Astrocyte (in vitro differentiated cells and primary cell): ENCODE results near the gene TNIK. TPM values are rescaled to one million over a fixed set of nuclear protein-coding genes. Genes with fewer than 3 reads are reported as not detected.

Experiments used
- DNase-seq: peaks from one replicate; pipeline ENCODE4 v3.0.0-alpha.2; 2010; ENCODE audit warnings: low read depth
- FAIRE-seq: peaks from 2 replicates; lab custom pipeline; 2011; peaks lifted over from hg19 to GRCh38; lab: Jason Lieb, UNC
- H2AFZ ChIP-seq: 2 replicates; pipeline ENCODE4 v1.6.0; 2012; ENCODE audit warnings: low read depth, low read length, inconsistent platforms
- H3K27ac ChIP-seq: 2 replicates; pipeline ENCODE4 v1.5.1; 2011; ENCODE audit warnings: low read depth, low read length, inconsistent platforms
- H3K27me3 ChIP-seq: 2 replicates; pipeline ENCODE4 v1.6.0; 2011; ENCODE audit warnings: low read length, inconsistent platforms; ENCODE audit not compliant: insufficient read depth
- H3K36me3 ChIP-seq: 2 replicates; pipeline ENCODE4 v1.5.1; 2011; ENCODE audit warnings: low read length, inconsistent platforms; ENCODE audit not compliant: insufficient read depth
- H3K4me1 ChIP-seq: 2 replicates; pipeline ENCODE4 v1.5.1; 2011; ENCODE audit warnings: low read length, inconsistent platforms; ENCODE audit not compliant: insufficient read depth
- H3K4me2 ChIP-seq: 2 replicates; pipeline ENCODE4 v1.6.0; 2012; ENCODE audit warnings: low read length, inconsistent platforms
- H3K4me3 ChIP-seq: 2 replicates; pipeline ENCODE4 v1.5.1; 2011; ENCODE audit warnings: low read depth, mild to moderate bottlenecking, low read length, inconsistent platforms; ENCODE audit not compliant: insufficient read depth
- H3K79me2 ChIP-seq: 2 replicates; pipeline ENCODE4 v1.6.0; 2012; ENCODE audit warnings: mild to moderate bottlenecking, low read length, inconsistent platforms; ENCODE audit not compliant: insufficient read depth
- H3K9ac ChIP-seq: 2 replicates; pipeline ENCODE4 v1.6.0; 2012; ENCODE audit warnings: mild to moderate bottlenecking, low read length, inconsistent platforms
- H3K9me3 ChIP-seq: 2 replicates; pipeline ENCODE4 v1.5.1; 2012; ENCODE audit warnings: low read depth, mild to moderate bottlenecking, low read length, inconsistent platforms; ENCODE audit not compliant: insufficient read depth
- H4K20me1 ChIP-seq: 2 replicates; pipeline ENCODE4 v1.6.0; 2012; ENCODE audit warnings: low read length, inconsistent platforms; ENCODE audit not compliant: insufficient read depth
- H3K27ac Mint-ChIP-seq: one replicate; pipeline ENCODE4 v1.8.0; 2021; ENCODE audit warnings: mild to moderate bottlenecking, mixed read lengths; ENCODE audit not compliant: unreplicated experiment
- H3K27me3 Mint-ChIP-seq: one replicate; pipeline ENCODE4 v1.8.0; 2021; ENCODE audit warnings: low read depth, mixed read lengths; ENCODE audit not compliant: unreplicated experiment
- H3K36me3 Mint-ChIP-seq: one replicate; pipeline ENCODE4 v1.8.0; 2021; ENCODE audit warnings: low read depth, mixed read lengths; ENCODE audit not compliant: unreplicated experiment
- H3K4me1 Mint-ChIP-seq: one replicate; pipeline ENCODE4 v1.8.0; 2021; ENCODE audit warnings: low read depth, mixed read lengths; ENCODE audit not compliant: unreplicated experiment
- H3K4me3 Mint-ChIP-seq: one replicate; pipeline ENCODE4 v1.8.0; 2021; ENCODE audit warnings: mild to moderate bottlenecking, moderate library complexity, mixed read lengths; ENCODE audit not compliant: unreplicated experiment
- H3K9me3 Mint-ChIP-seq: one replicate; pipeline ENCODE4 v1.8.0; 2021; ENCODE audit warnings: mild to moderate bottlenecking, mixed read lengths; ENCODE audit not compliant: unreplicated experiment
- CTCF ChIP-seq: IDR thresholded peaks from 2 replicates; pipeline ENCODE4 v1.5.1; 2011; ENCODE audit warnings: low read depth, mild to moderate bottlenecking, inconsistent platforms, low read length, moderate library complexity; ENCODE audit not compliant: insufficient read depth
- EZH2 ChIP-seq: IDR thresholded peaks from 2 replicates; pipeline ENCODE4 v1.6.1; 2012; ENCODE audit warnings: mild to moderate bottlenecking, low read length, inconsistent platforms; ENCODE audit not compliant: insufficient read depth
- total RNA-seq: library from RNA; stranded (reverse); gene quantifications from 2 replicates; pipeline ENCODE4 v1.2.1, GENCODE V29; 2021

The TNIK gene
- total RNA-seq, 1 donor from 2014 or later = 70.0 TPM

GRCh38 chr3:171494457-171495109 lies 34.4 kb upstream of the TNIK start:
- H3K27me3 ChIP-seq = no peaks in the 10 kb centered on the region
- Mint-ChIP-seq H3K27me3 (peaks cover 1% of the 10 kb centered on the region), H3K36me3 (no peaks in the 10 kb centered on the region), H3K27ac (no peak overlapping the region), H3K4me3 (no peak overlapping the region), H3K9me3 (peaks cover under 1% of the 10 kb centered on the region), H3K4me1 (no peaks in the 10 kb centered on the region)
- H3K9ac ChIP-seq = no peak overlapping the region
- no peak overlapping the region for H3K4me2 ChIP-seq
- H3K4me3 ChIP-seq = no peak overlapping the region
- no peak overlapping the region for H2AFZ ChIP-seq
- H4K20me1 ChIP-seq = no peaks in the 10 kb centered on the region
- TF ChIP-seq EZH2 = no peak
- TF ChIP-seq CTCF = no peak
- no peaks in the 10 kb centered on the region for H3K36me3 ChIP-seq
- no peaks in the 10 kb centered on the region for H3K9me3 ChIP-seq
- DNase-seq (no peak), FAIRE-seq (no peak)
- H3K79me2 ChIP-seq = no peaks in the 10 kb centered on the region
- no peak overlapping the region for H3K27ac ChIP-seq
- no peaks in the 10 kb centered on the region for H3K4me1 ChIP-seq

- H3K27ac Mint-ChIP-seq = no peak overlapping the region
- no peak for TF ChIP-seq CTCF
- TF ChIP-seq EZH2 = no peak
- H3K4me1 Mint-ChIP-seq = no peaks in the 10 kb centered on the region
- no peak overlapping the region for H2AFZ ChIP-seq
- no peaks in the 10 kb centered on the region for H3K27me3 ChIP-seq
- no peak overlapping the region for H3K9ac ChIP-seq
- no peaks in the 10 kb centered on the region for H3K9me3 ChIP-seq
- no peak overlapping the region for H3K4me3 Mint-ChIP-seq
- no peak for DNase-seq
- H3K4me3 ChIP-seq = no peak overlapping the region
- FAIRE-seq = no peak
- no peak overlapping the region for H3K27ac ChIP-seq
- H3K4me1 ChIP-seq = no peaks in the 10 kb centered on the region
- H3K27me3 Mint-ChIP-seq = peaks cover 1% of the 10 kb centered on the region
- no peaks in the 10 kb centered on the region for H4K20me1 ChIP-seq
- H3K9me3 Mint-ChIP-seq = no peaks in the 10 kb centered on the region
- H3K36me3 Mint-ChIP-seq = no peaks in the 10 kb centered on the region
- H3K4me2 ChIP-seq = no peak overlapping the region
- H3K79me2 ChIP-seq = no peaks in the 10 kb centered on the region
- no peaks in the 10 kb centered on the region for H3K36me3 ChIP-seq
Observed at GRCh38 chr3:171491361-171491760, 31.2 kb upstream of the TNIK start.

DNA sequence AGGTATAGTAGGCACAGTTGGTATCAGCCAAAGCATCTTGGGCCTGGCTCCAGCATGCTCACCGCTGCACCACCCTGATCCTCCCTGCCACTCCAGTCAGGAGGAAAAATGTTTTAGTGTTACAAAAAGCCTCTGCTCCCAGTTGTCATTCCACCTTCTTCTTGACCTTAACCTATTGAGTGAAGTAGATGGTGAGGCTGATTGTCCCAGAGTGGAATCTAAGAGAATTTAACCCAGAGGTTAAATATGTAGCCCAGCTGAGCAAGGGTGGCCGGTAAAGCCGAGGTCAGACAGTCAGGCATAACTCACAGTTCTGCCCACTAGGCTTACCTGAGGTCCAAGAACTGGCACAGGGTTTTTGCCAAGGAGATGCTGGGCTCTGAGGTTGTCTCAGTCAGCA lies 30.7 kb upstream of the TNIK start:
- no peaks in the 10 kb centered on the region for H3K27me3 ChIP-seq
- no peaks in the 10 kb centered on the region for H3K4me1 ChIP-seq
- no peak overlapping the region for H3K27ac ChIP-seq
- H3K4me2 ChIP-seq = no peak overlapping the region
- Mint-ChIP-seq H3K27me3 (peaks cover 1% of the 10 kb centered on the region), H3K4me1 (no peaks in the 10 kb centered on the region), H3K27ac (no peak overlapping the region), H3K36me3 (no peaks in the 10 kb centered on the region), H3K9me3 (no peaks in the 10 kb centered on the region), H3K4me3 (no peak overlapping the region)
- H3K4me3 ChIP-seq = no peak overlapping the region
- DNase-seq (no peak), FAIRE-seq (no peak)
- TF ChIP-seq CTCF = no peak
- TF ChIP-seq EZH2 = no peak
- no peak overlapping the region for H2AFZ ChIP-seq
- no peaks in the 10 kb centered on the region for H3K79me2 ChIP-seq
- H4K20me1 ChIP-seq = no peaks in the 10 kb centered on the region
- H3K36me3 ChIP-seq = no peaks in the 10 kb centered on the region
- no peak overlapping the region for H3K9ac ChIP-seq
- H3K9me3 ChIP-seq = no peaks in the 10 kb centered on the region
